Measurements from ENCODE around the gene SPO11. TPM values are rescaled to one million over a fixed set of nuclear protein-coding genes. Genes with fewer than 3 reads are reported as not detected.

Gene SPO11
- polyA plus RNA-seq, 4 donors = not detected

DNA sequence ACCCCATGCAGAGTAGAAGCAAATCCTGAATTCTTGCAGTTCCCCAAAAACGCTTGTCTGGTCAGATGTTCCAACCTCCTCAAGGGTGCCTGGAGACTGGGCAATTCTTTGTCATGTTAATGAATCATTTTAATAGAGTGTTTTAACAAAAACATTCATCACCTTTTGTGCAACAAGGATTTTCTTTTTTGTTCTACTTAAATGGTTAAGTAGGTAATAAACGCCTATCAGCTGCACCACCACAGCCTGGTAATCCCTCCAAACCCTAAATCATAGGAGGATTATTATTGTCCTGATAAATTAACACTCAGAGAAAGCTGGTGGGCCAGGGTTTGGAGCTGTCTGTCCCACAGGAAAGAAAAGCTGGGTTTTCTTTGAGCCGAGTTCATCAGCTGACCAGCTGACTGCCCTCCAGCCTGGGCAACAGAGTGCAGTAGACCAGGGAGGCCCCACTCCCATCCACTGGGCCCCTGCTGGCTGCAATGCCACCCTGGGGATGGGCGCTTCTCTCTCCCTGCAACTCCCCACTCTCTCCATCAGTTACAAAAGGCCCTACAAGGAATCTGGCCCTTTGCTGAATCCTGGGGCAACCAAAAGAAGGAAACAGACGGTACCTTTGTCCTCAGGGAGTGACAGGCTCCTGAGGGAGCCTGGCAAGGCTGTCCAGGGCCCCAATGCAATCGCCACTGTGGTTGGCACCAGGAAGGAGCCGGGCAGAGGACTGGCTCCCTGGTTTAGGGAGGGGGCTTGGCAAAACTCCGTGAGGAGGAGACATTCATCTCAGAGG lies 40.0 kb upstream of the SPO11 start:
- no peak for DNase-seq
- Histone ChIP-seq H3K4me3 (ENCODE audit: low read depth in 1 of 3, low read length in 3 of 3) (no peak overlapping the region), H3K4me1 (ENCODE audit: control insufficient read depth in 3 of 3, insufficient read depth in 2 of 3, low read depth in 1 of 3, low read length in 2 of 3) (no peaks in the 10 kb centered on the region), H3K36me3 (ENCODE audit: control insufficient read depth in 3 of 3, insufficient read depth in 2 of 3, low read depth in 1 of 3, low read length in 3 of 3) (no peaks in the 10 kb centered on the region), H3K27ac (ENCODE audit: low read depth in 1 of 3, low read length in 2 of 3) (no peak overlapping the region), H3K27me3 (ENCODE audit: control insufficient read depth in 3 of 3, insufficient read depth in 3 of 3, low read length in 3 of 3) (peaks cover 0 to 6% (median 5%) of the 10 kb centered on the region in 3 donors), H3K9me3 (ENCODE audit: control insufficient read depth in 2 of 2, insufficient read depth in 1 of 2, low read depth in 1 of 2, low read length in 1 of 2) (no peaks in the 10 kb centered on the region)
- WGBS, 3 donors = 36 to 54% (median 46%) methylated on average over 8 of the region's 8 CpGs
- no peak for FAIRE-seq

- Histone ChIP-seq H3K4me1 (ENCODE audit: control insufficient read depth in 3 of 3, insufficient read depth in 2 of 3, low read depth in 1 of 3, low read length in 2 of 3) (no peaks in the 10 kb centered on the region), H3K9me3 (ENCODE audit: control insufficient read depth in 2 of 2, insufficient read depth in 1 of 2, low read depth in 1 of 2, low read length in 1 of 2) (no peaks in the 10 kb centered on the region), H3K27ac (ENCODE audit: low read depth in 1 of 3, low read length in 2 of 3) (no peak overlapping the region), H3K4me3 (ENCODE audit: low read depth in 1 of 3, low read length in 3 of 3) (no peak overlapping the region), H3K36me3 (ENCODE audit: control insufficient read depth in 3 of 3, insufficient read depth in 2 of 3, low read depth in 1 of 3, low read length in 3 of 3) (no peaks in the 10 kb centered on the region), H3K27me3 (ENCODE audit: control insufficient read depth in 3 of 3, insufficient read depth in 3 of 3, low read length in 3 of 3) (peaks cover 0 to 6% (median 5%) of the 10 kb centered on the region in 3 donors)
- FAIRE-seq (no peak), DNase-seq (no peak)
- WGBS, 3 donors = 76 to 79% (median 78%) methylated on average over 5 of the region's 5 CpGs
Observed at GRCh38 chr20:57290178-57290484, 39.5 kb upstream of the SPO11 start.

DNA sequence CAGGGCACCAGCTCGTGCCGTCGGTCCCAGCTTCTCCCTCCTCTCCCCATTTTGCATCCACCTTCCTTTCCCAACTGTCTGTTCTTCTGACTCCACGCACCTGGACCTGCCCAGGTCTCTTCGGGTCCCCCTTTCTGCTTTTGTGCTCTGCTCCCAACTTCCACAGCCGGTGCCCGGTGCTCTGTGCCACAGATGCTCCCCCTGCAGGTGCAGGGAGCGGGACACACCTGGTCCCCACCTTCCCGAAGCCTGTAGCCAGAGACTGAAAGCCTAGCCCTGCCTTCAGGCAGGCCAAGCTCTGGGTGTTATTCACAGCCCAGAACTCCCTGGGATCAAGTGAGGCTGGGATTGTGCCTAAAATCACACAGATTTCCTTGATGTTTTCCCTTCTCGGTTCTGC lies 38.6 kb upstream of the SPO11 start:
- Histone ChIP-seq H3K4me3 (ENCODE audit: low read depth in 1 of 3, low read length in 3 of 3) (no peak overlapping the region), H3K4me1 (ENCODE audit: control insufficient read depth in 3 of 3, insufficient read depth in 2 of 3, low read depth in 1 of 3, low read length in 2 of 3) (no peaks in the 10 kb centered on the region), H3K27me3 (ENCODE audit: control insufficient read depth in 3 of 3, insufficient read depth in 3 of 3, low read length in 3 of 3) (peaks cover 0 to 6% (median 5%) of the 10 kb centered on the region in 3 donors), H3K27ac (ENCODE audit: low read depth in 1 of 3, low read length in 2 of 3) (no peak overlapping the region), H3K9me3 (ENCODE audit: control insufficient read depth in 2 of 2, insufficient read depth in 1 of 2, low read depth in 1 of 2, low read length in 1 of 2) (no peaks in the 10 kb centered on the region), H3K36me3 (ENCODE audit: control insufficient read depth in 3 of 3, insufficient read depth in 2 of 3, low read depth in 1 of 3, low read length in 3 of 3) (no peaks in the 10 kb centered on the region)
- DNase-seq = no peak
- no peak for FAIRE-seq
- WGBS, 3 donors = 45 to 65% (median 47%) methylated on average over 10 of the region's 10 CpGs

DNA sequence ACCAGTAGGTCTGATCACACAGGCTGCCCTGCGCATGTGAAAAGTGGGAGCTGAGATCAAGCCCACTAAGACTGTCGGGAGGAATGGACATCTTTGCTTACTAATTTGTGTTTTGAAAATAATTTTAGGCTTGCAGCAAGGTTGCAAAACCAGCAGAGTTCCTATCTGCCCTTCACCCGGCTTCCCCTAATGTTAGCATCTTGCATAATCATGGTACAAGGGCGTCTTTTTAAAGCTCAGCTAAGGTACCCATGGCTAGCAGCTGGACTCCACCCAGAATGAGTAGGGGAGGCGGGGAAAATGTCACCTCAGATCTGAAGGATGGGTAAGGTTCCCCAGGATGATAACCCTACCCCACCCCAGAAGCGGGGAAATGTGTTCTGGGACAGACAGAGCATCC lies 37.9 kb upstream of the SPO11 start:
- Histone ChIP-seq H3K36me3 (ENCODE audit: control insufficient read depth in 3 of 3, insufficient read depth in 2 of 3, low read depth in 1 of 3, low read length in 3 of 3) (no peaks in the 10 kb centered on the region), H3K27me3 (ENCODE audit: control insufficient read depth in 3 of 3, insufficient read depth in 3 of 3, low read length in 3 of 3) (peaks cover 0 to 6% (median 5%) of the 10 kb centered on the region in 3 donors), H3K4me3 (ENCODE audit: low read depth in 1 of 3, low read length in 3 of 3) (no peak overlapping the region), H3K9me3 (ENCODE audit: control insufficient read depth in 2 of 2, insufficient read depth in 1 of 2, low read depth in 1 of 2, low read length in 1 of 2) (no peaks in the 10 kb centered on the region), H3K4me1 (ENCODE audit: control insufficient read depth in 3 of 3, insufficient read depth in 2 of 3, low read depth in 1 of 3, low read length in 2 of 3) (no peaks in the 10 kb centered on the region), H3K27ac (ENCODE audit: low read depth in 1 of 3, low read length in 2 of 3) (no peak overlapping the region)
- DNase-seq = no peak
- FAIRE-seq = no peak
- WGBS, 3 donors = 73 to 87% (median 80%) methylated on average over 6 of the region's 6 CpGs

DNA sequence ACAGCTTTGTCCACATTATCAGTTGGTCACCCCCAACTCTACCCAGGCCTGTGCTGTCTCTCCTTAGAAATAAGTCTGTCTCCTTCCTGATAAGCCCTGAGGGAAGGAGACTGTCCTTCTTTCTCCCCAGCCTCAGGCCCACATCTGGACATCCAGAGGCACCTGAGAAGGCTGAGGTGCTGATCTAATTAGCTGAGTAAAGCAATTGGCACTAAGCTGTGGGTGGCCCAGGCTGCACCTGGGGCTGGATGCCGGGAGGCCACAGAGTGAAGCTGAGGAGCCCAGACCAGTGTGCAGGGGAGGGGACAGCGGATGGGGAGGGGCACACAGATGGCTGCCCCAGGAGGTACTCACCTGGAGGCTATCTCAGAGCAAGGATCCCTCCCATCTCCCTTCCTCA lies 37.0 kb upstream of the SPO11 start:
- Histone ChIP-seq H3K36me3 (ENCODE audit: control insufficient read depth in 3 of 3, insufficient read depth in 2 of 3, low read depth in 1 of 3, low read length in 3 of 3) (no peaks in the 10 kb centered on the region), H3K4me1 (ENCODE audit: control insufficient read depth in 3 of 3, insufficient read depth in 2 of 3, low read depth in 1 of 3, low read length in 2 of 3) (no peaks in the 10 kb centered on the region), H3K27me3 (ENCODE audit: control insufficient read depth in 3 of 3, insufficient read depth in 3 of 3, low read length in 3 of 3) (peaks cover 0 to 6% (median 5%) of the 10 kb centered on the region in 3 donors), H3K9me3 (ENCODE audit: control insufficient read depth in 2 of 2, insufficient read depth in 1 of 2, low read depth in 1 of 2, low read length in 1 of 2) (no peaks in the 10 kb centered on the region), H3K27ac (ENCODE audit: low read depth in 1 of 3, low read length in 2 of 3) (no peak overlapping the region), H3K4me3 (ENCODE audit: low read depth in 1 of 3, low read length in 3 of 3) (no peak overlapping the region)
- DNase-seq (no peak), FAIRE-seq (no peak)
- WGBS, 3 donors = 64 to 81% (median 76%) methylated on average over 2 of the region's 2 CpGs

- H3K27me3 ChIP-seq (ENCODE audit: control insufficient read depth in 3 of 3, insufficient read depth in 3 of 3, low read length in 3 of 3) = peaks cover 0 to 5% (median 0%) of the 10 kb centered on the region in 3 donors
- WGBS, 3 donors = 72 to 79% (median 73%) methylated on average over 7 of the region's 7 CpGs
- no peaks in the 10 kb centered on the region for H3K9me3 ChIP-seq (ENCODE audit: control insufficient read depth in 2 of 2, insufficient read depth in 1 of 2, low read depth in 1 of 2, low read length in 1 of 2)
- DNase-seq (no peak), FAIRE-seq (no peak)
- no peaks in the 10 kb centered on the region for H3K4me1 ChIP-seq (ENCODE audit: control insufficient read depth in 3 of 3, insufficient read depth in 2 of 3, low read depth in 1 of 3, low read length in 2 of 3)
- H3K4me3 ChIP-seq (ENCODE audit: low read depth in 1 of 3, low read length in 3 of 3) = no peak overlapping the region
- no peak overlapping the region for H3K27ac ChIP-seq (ENCODE audit: low read depth in 1 of 3, low read length in 2 of 3)
- H3K36me3 ChIP-seq (ENCODE audit: control insufficient read depth in 3 of 3, insufficient read depth in 2 of 3, low read depth in 1 of 3, low read length in 3 of 3) = no peaks in the 10 kb centered on the region
Observed at GRCh38 chr20:57293995-57294394, 35.6 kb upstream of the SPO11 start.

DNA sequence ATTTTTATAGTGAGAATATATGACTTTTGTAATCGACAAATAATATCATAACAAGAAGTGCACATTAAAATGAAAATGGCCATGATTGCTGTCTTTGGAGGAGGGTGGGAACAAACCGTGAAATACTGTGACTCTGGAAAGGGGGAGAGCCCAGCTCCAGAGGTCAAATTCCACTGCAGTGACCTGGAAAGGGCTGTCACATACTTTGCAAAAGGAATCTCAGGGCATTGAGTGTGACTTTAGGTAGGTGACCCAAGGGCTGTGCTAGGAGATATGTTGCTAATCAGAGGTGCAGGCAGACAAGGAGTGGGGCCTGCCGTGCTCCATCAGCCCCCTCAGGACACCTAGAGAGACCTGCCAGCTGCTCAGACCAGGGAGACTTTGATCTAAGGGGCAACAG lies 35.1 kb upstream of the SPO11 start:
- Histone ChIP-seq H3K9me3 (ENCODE audit: control insufficient read depth in 2 of 2, insufficient read depth in 1 of 2, low read depth in 1 of 2, low read length in 1 of 2) (no peaks in the 10 kb centered on the region), H3K27me3 (ENCODE audit: control insufficient read depth in 3 of 3, insufficient read depth in 3 of 3, low read length in 3 of 3) (peaks cover 0 to 5% (median 0%) of the 10 kb centered on the region in 3 donors), H3K4me1 (ENCODE audit: control insufficient read depth in 3 of 3, insufficient read depth in 2 of 3, low read depth in 1 of 3, low read length in 2 of 3) (no peaks in the 10 kb centered on the region), H3K4me3 (ENCODE audit: low read depth in 1 of 3, low read length in 3 of 3) (no peak overlapping the region), H3K36me3 (ENCODE audit: control insufficient read depth in 3 of 3, insufficient read depth in 2 of 3, low read depth in 1 of 3, low read length in 3 of 3) (no peaks in the 10 kb centered on the region), H3K27ac (ENCODE audit: low read depth in 1 of 3, low read length in 2 of 3) (no peak overlapping the region)
- no peak for FAIRE-seq
- 35 to 58% (median 43%) methylated on average over 3 of the region's 3 CpGs for WGBS, 3 donors
- no peak for DNase-seq

DNA sequence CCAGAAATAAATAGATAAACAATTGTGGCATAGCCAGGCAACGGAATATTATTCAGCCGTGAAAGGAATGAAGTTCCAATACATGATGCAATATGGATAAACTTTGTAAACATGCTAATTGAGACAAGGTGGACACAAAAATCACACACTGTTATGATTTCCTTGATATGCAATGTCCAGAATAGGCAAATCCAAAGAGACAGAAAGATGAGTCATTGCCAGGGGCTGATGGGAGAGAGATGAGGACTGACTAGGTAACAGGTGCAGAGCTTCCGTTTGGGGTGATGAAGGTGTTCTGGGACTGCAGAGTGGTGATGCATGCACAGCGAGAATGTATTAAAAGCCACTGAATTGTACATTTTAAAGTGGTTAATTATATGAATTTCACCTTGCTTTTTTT lies 31.1 kb upstream of the SPO11 start:
- Histone ChIP-seq H3K4me1 (ENCODE audit: control insufficient read depth in 3 of 3, insufficient read depth in 2 of 3, low read depth in 1 of 3, low read length in 2 of 3) (no peaks in the 10 kb centered on the region), H3K36me3 (ENCODE audit: control insufficient read depth in 3 of 3, insufficient read depth in 2 of 3, low read depth in 1 of 3, low read length in 3 of 3) (no peaks in the 10 kb centered on the region), H3K27ac (ENCODE audit: low read depth in 1 of 3, low read length in 2 of 3) (no peak overlapping the region), H3K9me3 (ENCODE audit: control insufficient read depth in 2 of 2, insufficient read depth in 1 of 2, low read depth in 1 of 2, low read length in 1 of 2) (no peaks in the 10 kb centered on the region), H3K4me3 (ENCODE audit: low read depth in 1 of 3, low read length in 3 of 3) (no peak overlapping the region), H3K27me3 (ENCODE audit: control insufficient read depth in 3 of 3, insufficient read depth in 3 of 3, low read length in 3 of 3) (no peaks in the 10 kb centered on the region)
- FAIRE-seq (no peak), DNase-seq (no peak)
- WGBS, 3 donors = 77 to 83% (median 82%) methylated on average over 4 of the region's 4 CpGs

DNA sequence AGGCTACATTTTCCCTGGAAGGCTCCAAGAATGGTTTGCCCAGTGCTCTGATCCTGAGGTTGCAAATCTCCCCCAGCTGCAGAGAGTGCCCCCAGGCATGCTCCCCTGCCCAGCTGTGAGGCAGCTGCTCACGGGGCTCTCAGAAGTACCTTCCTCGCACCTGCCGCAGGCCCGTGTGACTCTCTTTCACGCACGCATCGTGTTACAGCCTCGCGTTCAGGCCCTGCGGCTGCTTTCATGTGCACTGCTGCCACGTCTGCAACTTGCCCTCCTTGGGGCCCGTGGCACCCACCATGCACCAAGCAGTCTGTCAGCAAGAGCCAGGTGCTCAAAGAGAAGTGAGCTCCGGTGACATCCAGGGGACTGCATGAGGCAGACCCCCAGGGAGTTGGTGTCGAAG lies 28.6 kb upstream of the SPO11 start:
- no peaks in the 10 kb centered on the region for H3K36me3 ChIP-seq (ENCODE audit: control insufficient read depth in 3 of 3, insufficient read depth in 2 of 3, low read depth in 1 of 3, low read length in 3 of 3)
- no peaks in the 10 kb centered on the region for H3K27me3 ChIP-seq (ENCODE audit: control insufficient read depth in 3 of 3, insufficient read depth in 3 of 3, low read length in 3 of 3)
- H3K27ac ChIP-seq (ENCODE audit: low read depth in 1 of 3, low read length in 2 of 3) = no peak overlapping the region
- no peaks in the 10 kb centered on the region for H3K9me3 ChIP-seq (ENCODE audit: control insufficient read depth in 2 of 2, insufficient read depth in 1 of 2, low read depth in 1 of 2, low read length in 1 of 2)
- DNase-seq (no peak), FAIRE-seq (no peak)
- WGBS, 3 donors = 70 to 72% (median 70%) methylated on average over 14 of the region's 14 CpGs
- no peak overlapping the region for H3K4me3 ChIP-seq (ENCODE audit: low read depth in 1 of 3, low read length in 3 of 3)
- H3K4me1 ChIP-seq (ENCODE audit: control insufficient read depth in 3 of 3, insufficient read depth in 2 of 3, low read depth in 1 of 3, low read length in 2 of 3) = no peaks in the 10 kb centered on the region

Measured in small intestine (tissue), 7 donors.